Loucy (cell line): Measurements from ENCODE around the gene PSME2.

ENCODE experiments used
- CTCF ChIP-seq: fragments of 200-600 bp; sonication (generic); conservative IDR thresholded peaks from 2 replicates; pipeline ENCODE4 v1.5.1; 2014; ENCODE audit warnings: mild to moderate bottlenecking, antibody characterized with exemption, low read length
- EZH2phosphoT487 ChIP-seq: fragments of 200-600 bp; IDR thresholded peaks from 2 replicates; pipeline ENCODE4 v1.6.1; 2018; ENCODE audit warnings: antibody characterized with exemption, mild to moderate bottlenecking, moderate library complexity, borderline replicate concordance

GRCh38 chr14:24181371-24182077, 35.1 kb upstream of the PSME2 start:
- TF ChIP-seq CTCF (no peak), EZH2phosphoT487 (no peak)
